Uterus (tissue), 2 donors: Measurements from ENCODE around the gene RBP5.

Experiments
- POLR2A ChIP-seq, 2 donors: fragments of 450-650 bp; IDR thresholded peaks; one replicate each; pipeline ENCODE4 v1.6.1; 2016; ENCODE audit warnings: antibody characterized with exemption in 2 of 2, mild to moderate bottlenecking in 1 of 2, moderate library complexity in 1 of 2
- TF ChIP-seq, protein P1 (sequence below), 4 experiments: fragments of 200-600 bp in 2 of 4; fragments of 450-650 bp in 2 of 4; sonication (generic) in 2 of 4; IDR thresholded peaks; one replicate each; pipeline ENCODE4 v1.5.1; 2016 to 2019; ENCODE audit warnings: antibody characterized with exemption in 4 of 4, mild to moderate bottlenecking in 2 of 4, moderate library complexity in 1 of 4

DNA sequence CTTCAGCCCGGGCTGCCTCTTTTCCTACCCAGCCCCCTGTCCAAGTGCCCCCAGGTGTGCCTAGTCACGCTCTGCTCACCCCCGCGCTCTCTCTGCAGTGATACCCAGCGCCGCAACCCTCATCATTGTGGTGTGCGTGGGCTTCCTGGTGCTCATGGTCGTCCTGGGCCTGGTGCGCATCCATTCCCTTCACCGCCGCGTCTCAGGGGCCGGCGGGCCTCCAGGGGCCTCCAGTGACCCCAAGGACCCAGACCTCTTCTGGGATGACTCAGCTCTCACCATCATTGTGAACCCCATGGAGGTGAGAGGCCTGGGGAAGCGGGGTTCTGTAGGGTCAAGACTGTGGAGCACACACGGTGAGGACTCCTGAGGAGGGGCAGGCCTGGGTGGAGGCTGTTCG, 28.7 kb upstream of the RBP5 start:
- TF ChIP-seq, protein P1, sequence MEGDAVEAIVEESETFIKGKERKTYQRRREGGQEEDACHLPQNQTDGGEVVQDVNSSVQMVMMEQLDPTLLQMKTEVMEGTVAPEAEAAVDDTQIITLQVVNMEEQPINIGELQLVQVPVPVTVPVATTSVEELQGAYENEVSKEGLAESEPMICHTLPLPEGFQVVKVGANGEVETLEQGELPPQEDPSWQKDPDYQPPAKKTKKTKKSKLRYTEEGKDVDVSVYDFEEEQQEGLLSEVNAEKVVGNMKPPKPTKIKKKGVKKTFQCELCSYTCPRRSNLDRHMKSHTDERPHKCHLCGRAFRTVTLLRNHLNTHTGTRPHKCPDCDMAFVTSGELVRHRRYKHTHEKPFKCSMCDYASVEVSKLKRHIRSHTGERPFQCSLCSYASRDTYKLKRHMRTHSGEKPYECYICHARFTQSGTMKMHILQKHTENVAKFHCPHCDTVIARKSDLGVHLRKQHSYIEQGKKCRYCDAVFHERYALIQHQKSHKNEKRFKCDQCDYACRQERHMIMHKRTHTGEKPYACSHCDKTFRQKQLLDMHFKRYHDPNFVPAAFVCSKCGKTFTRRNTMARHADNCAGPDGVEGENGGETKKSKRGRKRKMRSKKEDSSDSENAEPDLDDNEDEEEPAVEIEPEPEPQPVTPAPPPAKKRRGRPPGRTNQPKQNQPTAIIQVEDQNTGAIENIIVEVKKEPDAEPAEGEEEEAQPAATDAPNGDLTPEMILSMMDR (IDR thresholded peaks at IDR 0.05), result no peak
- TF ChIP-seq POLR2A (IDR thresholded peaks at IDR 0.05), result no peak
